LHCN-M2 (cell line): ENCODE results near the gene RPL10. TPM values are rescaled to one million over a fixed set of nuclear protein-coding genes. Genes with fewer than 3 reads are reported as not detected.

ENCODE experiments used
- DNase-seq: peaks from one replicate; pipeline ENCODE4 v3.0.0-alpha.2; 2012; ENCODE audit warnings: low read depth
- total RNA-seq: library from RNA; depleted of rRNA; stranded (reverse); fragments of >200 nt; gene quantifications from 2 replicates; pipeline ENCODE4 v1.2.3, GENCODE V29; 2014; rRNA removed

Gene RPL10
- total RNA-seq, 1 experiment from 2014 or later = 4,535 TPM

- no peak for DNase-seq
Measured at GRCh38 chrX:154449618-154450017, 51.4 kb downstream of the RPL10 start.

- no peak for DNase-seq
Measured at GRCh38 chrX:154450312-154450711, 52.1 kb downstream of the RPL10 start.

Other genes with a start within 250 kb of the RPL10 start
- not detected in 2 replicates for gene OPN1MW, start 215.8 kb upstream of the RPL10 start, total RNA-seq
- gene OPN1MW2, start 178.6 kb upstream of the RPL10 start, total RNA-seq = not detected in 2 replicates
- gene OPN1MW3, start 140.8 kb upstream of the RPL10 start, total RNA-seq = not detected in 2 replicates
- gene TEX28, start 103.3 kb upstream of the RPL10 start, total RNA-seq = not detected in 2 replicates
- gene TKTL1, start 102.6 kb upstream of the RPL10 start, total RNA-seq = not detected in 2 replicates
- gene FLNA, start 23.7 kb upstream of the RPL10 start, total RNA-seq = 1,374 and 1,654 TPM in 2 replicates
- gene EMD, start 19.1 kb upstream of the RPL10 start, total RNA-seq = 67.0 and 77.3 TPM in 2 replicates
- 96.6 and 104 TPM in 2 replicates for gene DNASE1L1, start 10.9 kb downstream of the RPL10 start, total RNA-seq
- gene TAFAZZIN, start 13.2 kb downstream of the RPL10 start, total RNA-seq = 28.2 and 159 TPM in 2 replicates
- gene ATP6AP1, start 30.3 kb downstream of the RPL10 start, total RNA-seq = 48.9 and 50.6 TPM in 2 replicates
- gene GDI1, start 38.8 kb downstream of the RPL10 start, total RNA-seq = 190 and 218 TPM in 2 replicates
- 68.0 and 95.9 TPM in 2 replicates for gene FAM50A, start 45.8 kb downstream of the RPL10 start, total RNA-seq
- gene PLXNA3, start 59.9 kb downstream of the RPL10 start, total RNA-seq = 7.5 and 9.6 TPM in 2 replicates
- 66.8 and 70.1 TPM in 2 replicates for gene LAGE3, start 80.9 kb downstream of the RPL10 start, total RNA-seq
- 43.6 and 48.3 TPM in 2 replicates for gene UBL4A, start 88.2 kb downstream of the RPL10 start, total RNA-seq
- 48.8 and 57.7 TPM in 2 replicates for gene SLC10A3, start 92.3 kb downstream of the RPL10 start, total RNA-seq
- gene FAM3A, start 117.9 kb downstream of the RPL10 start, total RNA-seq = 46.5 and 47.4 TPM in 2 replicates
- gene G6PD, start 148.5 kb downstream of the RPL10 start, total RNA-seq = 56.9 and 60.1 TPM in 2 replicates
- 21.5 and 22.4 TPM in 2 replicates for gene IKBKG, start 149.2 kb downstream of the RPL10 start, total RNA-seq
- gene CTAG1A, start 186.8 kb downstream of the RPL10 start, total RNA-seq = not detected in 2 replicates
- not detected in 2 replicates for gene CTAG1B, start 220.9 kb downstream of the RPL10 start, total RNA-seq